NOMO-1 treated with dmso at 0.1 percent for 144 hours (cell line): Measurements from ENCODE around the gene SEC24B.
"Not testable (repeated sequence)": the region's sequence is repeated elsewhere in the genome, so short reads cannot be mapped to it uniquely, and the experiment has no call there.

ENCODE experiments used
- DNase-seq: peaks from one replicate; lab custom pipeline; 2025; ENCODE audit not compliant: unreplicated experiment; lab: John Stamatoyannopoulos, UW

SEC24B gene

GRCh38 chr4:109432203-109432602, 1.4 kb upstream of the SEC24B start:
- no peak for DNase-seq

GRCh38 chr4:109432696-109433095, 919 bp upstream of the SEC24B start:
- no peak for DNase-seq

- no peak for DNase-seq
Observed at GRCh38 chr4:109434007-109434971, 674 bp downstream of the SEC24B start.

DNA sequence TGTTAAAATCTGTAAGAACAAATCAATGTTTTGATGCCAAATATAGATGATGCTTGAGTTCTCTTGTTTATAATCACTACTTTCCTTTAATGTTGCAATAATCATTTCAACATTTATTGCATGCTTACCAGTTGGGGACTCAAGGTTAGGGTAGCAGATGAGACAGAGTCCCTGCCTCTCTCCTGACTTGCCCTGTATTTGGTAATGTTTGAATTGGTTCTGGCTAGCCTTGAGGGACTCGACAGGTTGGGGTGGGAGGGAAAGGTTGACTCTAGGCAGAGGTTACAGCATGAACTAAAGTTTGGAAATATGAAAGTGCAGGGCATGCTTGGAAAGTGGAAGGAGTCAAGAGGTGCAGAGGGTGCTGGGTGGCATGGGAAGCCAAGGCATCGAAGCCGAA, 2.0 kb downstream of the SEC24B start:
- DNase-seq: no peak

GRCh38 chr4:109436504-109436903, 2.9 kb downstream of the SEC24B start:
- no peak for DNase-seq

GRCh38 chr4:109440948-109441347, 7.3 kb downstream of the SEC24B start:
- no peak for DNase-seq

GRCh38 chr4:109441862-109442458, 8.3 kb downstream of the SEC24B start:
- no peak for DNase-seq

- peak; percentile 25 for DNase-seq
Observed at GRCh38 chr4:109444182-109444844, 10.7 kb downstream of the SEC24B start.

- no peak for DNase-seq
Observed at GRCh38 chr4:109447278-109447677, 13.7 kb downstream of the SEC24B start.

DNA sequence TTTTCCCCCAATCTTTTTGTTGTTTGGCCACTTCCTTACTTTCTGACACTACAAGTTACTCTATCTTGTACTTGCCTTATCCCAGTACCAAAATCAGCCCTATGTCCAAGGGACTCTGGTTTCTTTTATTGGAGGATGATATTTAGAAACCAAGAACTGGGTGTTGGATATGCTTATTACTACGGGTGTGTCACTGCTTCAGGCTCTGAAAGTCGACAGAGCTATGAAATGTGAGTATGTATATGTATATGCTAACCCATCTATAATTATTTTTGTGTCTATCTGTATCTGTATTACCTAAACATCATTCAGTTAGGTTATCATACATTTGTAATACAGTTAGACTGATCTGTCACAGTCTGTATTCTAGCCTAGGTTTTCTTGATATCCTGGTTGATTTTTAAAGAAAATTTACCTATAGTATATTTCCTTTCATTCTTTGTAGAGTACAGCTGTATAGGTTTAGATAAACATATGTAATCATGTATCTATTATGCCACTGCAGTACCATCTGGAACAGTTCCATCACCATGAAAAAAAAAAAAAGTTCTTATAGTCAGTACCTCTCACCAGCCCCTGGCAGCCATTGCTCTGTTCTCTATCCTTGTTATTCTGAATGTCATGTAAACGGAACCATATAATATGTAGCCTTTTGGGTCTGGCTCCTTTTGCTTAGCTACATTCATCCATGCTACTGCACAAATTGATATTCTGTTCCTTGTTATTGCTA, 18.1 kb downstream of the SEC24B start:
- DNase-seq: no peak

- DNase-seq: not testable (repeated sequence)
Observed at GRCh38 chr4:109453110-109453509, 19.5 kb downstream of the SEC24B start.

DNA sequence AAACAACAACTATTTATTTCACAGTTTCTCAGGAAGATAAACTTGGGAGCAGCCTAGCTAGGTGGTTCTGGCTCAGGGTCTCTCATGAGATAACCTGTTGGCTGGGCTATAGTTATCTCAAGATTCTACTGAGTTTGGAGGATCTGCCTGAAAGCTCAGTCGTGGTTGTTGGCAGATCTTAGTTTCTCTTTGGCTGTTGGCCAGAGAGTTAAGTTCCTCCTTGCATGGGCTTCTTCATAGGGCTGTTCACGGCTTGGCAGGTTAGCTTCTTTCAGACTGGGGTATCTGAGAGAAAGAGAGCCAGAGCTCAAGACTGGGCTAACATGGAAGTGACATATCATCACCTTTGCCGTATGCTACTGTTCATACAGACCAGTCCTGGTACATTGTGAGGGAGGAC, 28.7 kb downstream of the SEC24B start:
- no peak for DNase-seq

DNA sequence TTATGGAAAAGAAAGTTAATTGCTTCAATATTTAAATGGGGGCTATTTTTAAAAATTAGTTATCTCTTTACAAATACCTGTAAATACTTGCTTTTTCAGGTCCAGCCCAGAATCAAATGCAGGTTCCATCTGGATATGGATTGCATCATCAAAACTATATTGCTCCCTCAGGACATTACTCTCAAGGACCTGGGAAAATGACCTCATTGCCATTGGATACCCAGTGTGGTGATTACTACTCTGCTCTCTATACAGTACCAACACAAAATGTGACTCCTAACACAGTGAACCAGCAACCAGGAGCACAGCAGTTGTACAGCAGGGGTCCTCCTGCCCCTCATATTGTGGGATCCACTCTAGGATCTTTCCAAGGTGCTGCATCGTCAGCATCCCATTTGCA, 29.2 kb downstream of the SEC24B start:
- no peak for DNase-seq

- no peak for DNase-seq
Observed at GRCh38 chr4:109465069-109465468, 31.5 kb downstream of the SEC24B start.

GRCh38 chr4:109469915-109470314, 36.3 kb downstream of the SEC24B start:
- DNase-seq: no peak

GRCh38 chr4:109472343-109472761, 38.7 kb downstream of the SEC24B start:
- no peak for DNase-seq

DNA sequence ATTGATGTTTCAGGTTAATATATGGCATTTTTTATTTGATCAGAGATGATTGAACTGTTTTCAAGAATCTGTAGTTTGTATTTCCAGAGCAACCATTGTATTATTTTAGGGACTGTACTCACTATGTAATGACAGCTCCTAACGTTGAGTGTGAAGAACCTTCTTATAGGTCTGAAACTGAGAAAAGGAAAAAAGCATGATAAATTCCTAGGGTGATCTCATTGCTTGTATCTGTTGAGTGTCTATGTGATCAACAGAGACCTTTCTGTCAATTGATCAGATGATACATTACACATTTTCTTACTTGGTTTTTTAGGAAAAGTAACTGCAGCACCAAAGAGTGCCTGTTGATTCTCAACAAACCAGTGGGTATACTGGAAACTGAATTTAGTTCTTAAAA, 40.2 kb downstream of the SEC24B start:
- DNase-seq: no peak

DNA sequence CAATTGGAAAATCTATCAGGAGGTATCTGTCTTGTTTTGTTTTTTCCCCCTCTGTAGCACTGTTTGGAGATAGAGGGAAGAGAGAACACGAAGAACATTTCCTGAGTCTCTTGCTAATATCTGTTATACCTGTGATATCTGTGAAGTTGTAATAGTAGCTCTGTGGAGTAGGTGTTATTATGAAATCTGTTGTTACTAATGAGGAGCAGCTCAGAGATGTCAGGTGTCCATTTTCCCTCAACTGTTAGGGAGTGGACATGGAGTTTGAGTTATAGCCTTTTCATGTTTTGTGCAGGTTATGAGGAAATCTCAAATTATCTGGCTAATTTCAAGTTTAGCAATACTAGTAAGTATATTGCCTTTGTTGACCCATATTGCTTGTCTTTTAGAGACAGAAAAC, 52.4 kb downstream of the SEC24B start:
- no peak for DNase-seq

DNA sequence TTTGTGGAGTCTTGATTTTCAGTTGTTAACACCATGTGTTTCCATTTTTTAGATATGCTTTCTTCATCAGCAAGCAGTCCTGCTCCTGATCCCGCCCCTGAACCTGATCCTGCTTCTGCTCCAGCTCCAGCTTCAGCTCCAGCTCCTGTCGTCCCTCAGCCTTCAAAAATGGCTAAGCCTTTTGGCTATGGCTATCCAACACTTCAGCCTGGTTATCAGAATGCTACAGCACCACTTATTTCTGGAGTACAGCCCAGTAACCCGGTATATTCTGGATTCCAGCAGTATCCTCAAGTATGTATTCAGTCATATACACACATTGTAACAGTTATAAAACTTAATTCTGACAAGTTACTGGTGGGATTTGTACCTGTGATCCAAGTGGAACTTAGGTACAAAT, 60.9 kb downstream of the SEC24B start:
- DNase-seq: no peak

- DNase-seq: no peak
Observed at GRCh38 chr4:109495514-109495913, 61.9 kb downstream of the SEC24B start.

- DNase-seq: no peak
Observed at GRCh38 chr4:109496875-109497274, 63.3 kb downstream of the SEC24B start.
